ENCODE measurements around the gene MYO1G.

The MYO1G gene

DNA sequence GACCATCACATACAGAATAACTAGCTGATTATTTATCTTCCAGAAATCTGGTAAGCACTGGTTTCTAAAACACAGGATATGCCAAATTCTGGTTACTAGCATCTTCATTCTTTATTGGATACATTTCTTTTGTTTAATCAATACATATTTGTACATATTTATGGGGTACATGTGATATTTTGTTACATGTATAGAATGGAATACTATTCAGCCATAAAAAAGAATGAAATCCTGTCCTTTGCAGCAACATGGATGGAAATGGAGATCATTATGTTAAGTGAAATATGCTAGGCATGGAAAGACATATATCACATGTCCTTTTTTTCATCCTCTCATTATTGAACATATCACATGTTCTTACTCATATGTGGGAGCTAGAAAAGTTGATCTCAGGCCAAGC lies 60.8 kb downstream of the MYO1G start:
- no peak overlapping the region for H3K4me3 ChIP-seq (ENCODE audit: low read length)
- TF ChIP-seq, protein P1, sequence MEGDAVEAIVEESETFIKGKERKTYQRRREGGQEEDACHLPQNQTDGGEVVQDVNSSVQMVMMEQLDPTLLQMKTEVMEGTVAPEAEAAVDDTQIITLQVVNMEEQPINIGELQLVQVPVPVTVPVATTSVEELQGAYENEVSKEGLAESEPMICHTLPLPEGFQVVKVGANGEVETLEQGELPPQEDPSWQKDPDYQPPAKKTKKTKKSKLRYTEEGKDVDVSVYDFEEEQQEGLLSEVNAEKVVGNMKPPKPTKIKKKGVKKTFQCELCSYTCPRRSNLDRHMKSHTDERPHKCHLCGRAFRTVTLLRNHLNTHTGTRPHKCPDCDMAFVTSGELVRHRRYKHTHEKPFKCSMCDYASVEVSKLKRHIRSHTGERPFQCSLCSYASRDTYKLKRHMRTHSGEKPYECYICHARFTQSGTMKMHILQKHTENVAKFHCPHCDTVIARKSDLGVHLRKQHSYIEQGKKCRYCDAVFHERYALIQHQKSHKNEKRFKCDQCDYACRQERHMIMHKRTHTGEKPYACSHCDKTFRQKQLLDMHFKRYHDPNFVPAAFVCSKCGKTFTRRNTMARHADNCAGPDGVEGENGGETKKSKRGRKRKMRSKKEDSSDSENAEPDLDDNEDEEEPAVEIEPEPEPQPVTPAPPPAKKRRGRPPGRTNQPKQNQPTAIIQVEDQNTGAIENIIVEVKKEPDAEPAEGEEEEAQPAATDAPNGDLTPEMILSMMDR (IDR thresholded peaks at IDR 0.05; ENCODE audit: insufficient read depth, low read depth, low read length, missing control alignments): no peak
- DNase-seq (ENCODE audit: low read depth): no peak

DNA sequence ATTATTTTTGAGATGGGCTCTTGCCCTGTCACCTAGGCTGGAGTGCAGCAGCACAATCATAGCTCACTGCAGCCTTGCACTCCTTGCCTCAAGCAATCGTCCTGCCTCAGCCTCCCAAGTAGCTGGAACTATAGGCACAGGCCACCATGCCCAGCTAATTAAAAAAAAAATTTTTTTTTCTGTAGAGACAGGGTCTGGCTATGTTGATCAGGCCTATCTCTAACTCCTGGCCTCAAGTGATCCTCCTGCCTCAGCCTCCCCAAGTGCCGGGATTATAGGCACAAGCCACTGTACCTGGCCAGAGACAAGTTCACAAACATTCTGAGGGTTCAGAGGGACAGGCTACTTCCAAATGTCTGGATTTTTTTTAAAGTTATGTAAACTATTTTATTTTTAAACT lies 61.4 kb downstream of the MYO1G start:
- DNase-seq (ENCODE audit: low read depth): no peak
- no peak overlapping the region for H3K4me3 ChIP-seq (ENCODE audit: low read length)
- TF ChIP-seq, protein P1 (IDR thresholded peaks at IDR 0.05; ENCODE audit: insufficient read depth, low read depth, low read length, missing control alignments): no peak

DNA sequence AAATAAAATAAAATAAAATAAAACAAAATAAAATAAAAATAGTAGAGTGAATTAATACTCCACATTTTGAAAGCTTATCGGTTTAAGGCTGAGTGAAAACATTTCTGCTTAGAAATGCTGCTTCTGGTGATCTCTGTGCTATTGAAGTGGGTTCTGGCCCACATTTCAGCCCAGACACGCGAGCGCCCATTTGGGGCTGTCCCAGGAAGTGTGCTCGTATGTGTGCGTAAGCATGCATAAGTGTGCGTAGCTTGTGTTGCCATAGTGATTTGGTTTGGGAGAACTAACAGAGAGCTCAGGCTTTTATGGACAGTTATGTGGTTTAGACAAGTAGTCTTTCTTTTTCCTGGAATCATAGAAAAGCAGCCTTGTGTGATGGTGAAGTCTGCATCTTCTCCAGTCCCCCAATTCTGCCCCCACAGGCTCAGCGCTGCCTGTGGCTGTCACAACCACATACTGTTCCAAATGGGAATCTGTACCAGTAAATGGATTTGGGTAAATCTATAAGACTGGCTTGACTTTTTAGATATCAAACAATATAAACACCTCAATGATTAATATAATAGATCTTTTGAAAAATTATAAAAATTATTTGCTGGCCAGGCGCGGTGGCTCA lies 63.7 kb downstream of the MYO1G start:
- TF ChIP-seq, protein P1 (IDR thresholded peaks at IDR 0.05; ENCODE audit: insufficient read depth, low read depth, low read length, missing control alignments): no peak
- no peak overlapping the region for H3K4me3 ChIP-seq (ENCODE audit: low read length)
- no peak for DNase-seq (ENCODE audit: low read depth)

DNA sequence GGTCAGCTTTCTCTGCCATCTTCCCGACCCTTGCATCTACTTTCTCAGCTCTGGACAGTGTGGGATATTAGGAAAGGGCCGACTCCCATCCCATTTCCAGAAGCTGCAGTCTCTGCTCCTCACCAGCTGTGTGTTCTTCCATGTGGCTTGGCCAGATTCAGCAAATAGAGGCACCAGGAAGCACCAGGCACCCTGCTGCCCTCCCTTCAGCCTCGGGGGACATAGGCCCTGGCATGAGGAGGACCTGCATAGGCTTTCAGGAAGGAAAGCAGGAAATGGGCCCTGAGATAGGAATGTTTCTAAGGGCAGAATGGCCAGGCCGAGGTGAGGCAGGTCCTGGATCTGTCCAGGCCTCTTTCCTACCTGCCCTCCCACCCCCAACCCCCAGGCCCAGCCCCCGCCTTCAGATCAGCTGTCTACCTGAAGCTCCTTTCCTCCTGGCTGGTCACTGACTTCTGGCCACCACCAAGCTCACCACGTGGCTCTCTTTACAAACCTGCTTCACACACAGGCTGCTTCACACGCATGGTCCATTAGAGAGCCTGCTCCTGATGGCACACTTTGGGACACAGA lies 66.0 kb downstream of the MYO1G start:
- peak; percentile 36 for DNase-seq (ENCODE audit: low read depth)
- H3K4me3 ChIP-seq (ENCODE audit: low read length): no peak overlapping the region
- TF ChIP-seq, protein P1 (IDR thresholded peaks at IDR 0.05; ENCODE audit: insufficient read depth, low read depth, low read length, missing control alignments): no peak

All from epithelial cell of esophagus (primary cell).